Measurements from ENCODE around the gene PLEKHA6.
"Not testable (repeated sequence)": the region's sequence is repeated elsewhere in the genome, so short reads cannot be mapped to it uniquely, and the experiment has no call there.

Gene PLEKHA6

DNA sequence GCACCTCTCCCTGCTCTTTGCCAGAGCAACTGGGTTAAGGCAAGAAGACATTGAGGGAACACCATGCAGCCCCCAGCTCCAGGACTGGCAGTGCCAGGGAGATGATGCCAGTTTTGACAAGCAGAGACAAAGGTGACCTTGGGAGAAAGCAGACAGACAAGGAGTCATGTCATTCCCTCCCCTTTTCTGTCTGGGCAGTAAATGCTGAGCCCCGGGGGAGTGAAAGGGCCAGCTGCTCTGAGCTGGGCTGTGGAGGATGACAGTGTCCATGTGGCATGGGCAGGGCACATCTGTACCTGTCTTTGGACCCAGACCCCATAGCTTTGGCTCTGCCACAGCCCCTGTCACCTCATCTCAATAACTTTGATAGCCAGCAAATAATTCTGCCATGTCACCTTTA, 24.2 kb downstream of the PLEKHA6 start:
- DNase-seq (ENCODE audit: low spot score) = no peak

DNA sequence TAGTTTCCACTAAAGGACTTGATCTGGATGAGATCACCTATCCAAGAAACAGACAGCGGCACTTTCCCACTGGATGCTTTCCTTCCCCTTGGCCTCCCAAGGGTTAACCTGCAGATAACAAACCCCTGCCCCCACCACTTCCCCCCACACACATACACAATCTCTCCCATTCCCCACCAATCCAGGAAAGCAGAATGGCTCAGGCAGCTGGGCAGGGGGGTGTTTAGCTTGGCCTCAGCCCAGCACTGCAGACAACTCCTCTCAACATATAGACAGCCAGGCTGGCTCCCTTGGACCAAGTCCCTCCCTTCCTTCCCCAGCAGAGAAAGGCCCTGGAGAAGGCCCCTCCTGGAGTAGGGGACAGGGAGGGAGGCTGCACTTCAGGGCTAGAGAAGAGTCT, 24.6 kb downstream of the PLEKHA6 start:
- DNase-seq (ENCODE audit: low spot score) = no peak

- DNase-seq (ENCODE audit: low spot score) = no peak
Measured at GRCh38 chr1:204334455-204334854, 25.3 kb downstream of the PLEKHA6 start.

DNA sequence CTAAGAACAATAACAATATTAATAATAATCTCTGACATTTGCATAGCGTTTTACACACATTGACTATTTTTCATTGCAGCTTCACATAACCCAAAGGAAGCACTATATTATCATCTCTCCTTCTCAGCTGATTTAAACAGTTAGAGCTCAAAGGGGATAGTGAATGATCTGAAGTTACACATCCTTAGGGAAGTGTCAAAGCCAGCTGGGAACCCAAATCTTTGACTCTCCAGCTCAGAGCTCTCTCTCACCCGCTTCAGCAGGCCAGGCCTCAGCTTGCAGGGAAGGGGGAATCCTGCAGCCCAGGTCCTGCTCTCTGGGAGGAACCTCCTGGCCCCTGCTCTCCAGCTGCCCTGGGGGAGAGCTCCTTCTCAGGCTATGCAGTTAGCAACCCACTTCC, 26.3 kb downstream of the PLEKHA6 start:
- no peak for DNase-seq (ENCODE audit: low spot score)

DNA sequence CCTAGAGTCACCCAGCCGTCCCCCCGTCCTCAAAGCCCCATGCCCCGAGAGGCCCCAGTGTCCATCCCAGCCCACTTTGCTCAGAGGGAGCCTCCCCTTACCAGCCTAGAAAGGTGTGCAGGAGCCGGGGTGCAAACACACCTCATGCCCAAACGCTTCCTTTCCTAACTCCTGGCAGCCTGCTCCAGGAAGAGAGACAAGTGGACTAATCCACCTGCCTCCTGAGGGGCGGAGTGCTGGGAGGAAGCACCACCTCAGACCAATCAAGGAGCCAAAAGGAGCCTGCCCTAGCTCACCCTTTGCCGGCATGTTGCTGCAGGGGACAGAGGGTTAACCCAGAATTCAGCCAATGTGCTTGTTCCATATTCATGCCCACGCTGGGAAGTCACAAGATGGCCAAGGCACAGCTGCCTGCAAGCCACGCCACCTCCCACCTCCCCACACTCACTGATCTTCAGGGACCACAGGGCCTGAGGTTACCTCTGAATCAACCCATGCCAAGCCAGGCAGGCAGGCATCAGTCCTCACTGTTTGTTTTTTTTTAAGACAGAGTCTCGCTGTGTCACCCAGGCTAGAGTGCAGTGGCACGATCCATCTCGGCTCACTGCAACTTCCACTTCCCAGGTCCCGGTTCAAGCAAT, 27.8 kb downstream of the PLEKHA6 start:
- DNase-seq (ENCODE audit: low spot score) = no peak

- DNase-seq (ENCODE audit: low spot score) = no peak
Measured at GRCh38 chr1:204331275-204331674, 28.5 kb downstream of the PLEKHA6 start.

DNA sequence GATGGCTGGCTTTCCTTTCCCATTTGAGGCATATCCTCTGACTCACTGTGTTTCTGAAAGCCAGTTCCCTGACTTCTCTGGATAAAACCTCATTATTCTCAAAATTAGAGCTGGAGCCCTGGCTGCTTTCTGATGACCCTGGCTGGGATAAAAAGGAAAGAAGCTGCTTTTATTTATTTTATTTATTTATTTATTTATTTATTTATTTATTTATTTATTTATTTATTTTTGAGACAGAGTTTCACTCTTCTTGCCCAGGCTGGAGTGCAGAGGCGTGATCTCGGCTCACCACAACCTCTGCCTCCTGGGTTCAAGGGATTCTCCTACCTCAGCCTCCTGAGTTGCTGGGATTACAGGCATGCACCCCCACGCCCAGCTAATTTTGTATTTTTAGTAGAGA, 31.9 kb downstream of the PLEKHA6 start:
- not testable (repeated sequence) for DNase-seq (ENCODE audit: low spot score)

- DNase-seq (ENCODE audit: low spot score) = no peak
Measured at GRCh38 chr1:204327359-204327758, 32.4 kb downstream of the PLEKHA6 start.

GRCh38 chr1:204326771-204327300, 32.9 kb downstream of the PLEKHA6 start:
- DNase-seq (ENCODE audit: low spot score) = no peak

DNA sequence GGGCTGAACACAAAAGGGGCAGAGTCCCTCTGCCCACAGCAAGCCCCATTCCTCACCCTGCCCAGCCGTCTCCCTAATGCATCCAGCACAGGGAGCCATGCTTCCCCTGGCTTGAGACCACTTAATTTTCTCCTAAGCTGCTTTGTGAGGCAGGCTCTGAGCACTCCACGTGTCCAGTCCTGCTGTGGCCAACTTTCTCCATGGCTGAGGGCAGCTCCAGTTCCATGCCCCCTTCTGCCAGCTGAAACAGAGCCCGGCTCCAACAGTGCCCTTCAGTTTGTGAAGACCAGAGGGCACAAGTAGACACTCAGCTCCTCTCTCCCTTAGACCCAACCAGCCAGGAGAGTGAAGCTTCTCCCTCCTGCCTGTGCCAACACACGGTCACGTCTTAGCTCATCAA, 33.8 kb downstream of the PLEKHA6 start:
- DNase-seq (ENCODE audit: low spot score) = no peak

GRCh38 chr1:204323887-204324286, 35.8 kb downstream of the PLEKHA6 start:
- DNase-seq (ENCODE audit: low spot score) = no peak

- DNase-seq (ENCODE audit: low spot score) = no peak
Measured at GRCh38 chr1:204322339-204322868, 37.3 kb downstream of the PLEKHA6 start.

- no peak for DNase-seq (ENCODE audit: low spot score)
Measured at GRCh38 chr1:204321665-204322064, 38.1 kb downstream of the PLEKHA6 start.

GRCh38 chr1:204321051-204321450, 38.7 kb downstream of the PLEKHA6 start:
- DNase-seq (ENCODE audit: low spot score) = no peak

DNA sequence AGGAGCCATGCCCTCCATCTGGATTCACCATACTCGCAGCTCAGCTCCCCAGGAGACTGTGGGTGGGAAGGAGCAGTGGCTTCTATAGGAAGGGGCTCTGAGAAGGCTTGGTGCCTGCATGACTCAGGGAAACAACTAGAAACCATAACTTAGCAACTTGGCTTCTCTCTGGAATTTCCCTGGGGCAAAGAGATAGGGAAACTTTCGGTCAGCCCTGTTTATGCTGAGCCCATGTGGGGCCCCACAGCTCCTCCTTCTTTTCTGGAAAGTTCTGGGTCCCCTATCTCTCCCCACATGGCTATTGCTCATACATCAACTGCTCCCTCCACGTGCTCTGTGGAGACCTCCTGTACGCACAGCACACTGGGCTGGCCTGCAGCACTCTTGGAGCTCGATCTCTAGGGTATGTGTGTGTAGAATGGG, 39.3 kb downstream of the PLEKHA6 start:
- DNase-seq (ENCODE audit: low spot score) = no peak

GRCh38 chr1:204319462-204319861, 40.3 kb downstream of the PLEKHA6 start:
- DNase-seq (ENCODE audit: low spot score) = no peak

GRCh38 chr1:204319027-204319426, 40.7 kb downstream of the PLEKHA6 start:
- no peak for DNase-seq (ENCODE audit: low spot score)

DNA sequence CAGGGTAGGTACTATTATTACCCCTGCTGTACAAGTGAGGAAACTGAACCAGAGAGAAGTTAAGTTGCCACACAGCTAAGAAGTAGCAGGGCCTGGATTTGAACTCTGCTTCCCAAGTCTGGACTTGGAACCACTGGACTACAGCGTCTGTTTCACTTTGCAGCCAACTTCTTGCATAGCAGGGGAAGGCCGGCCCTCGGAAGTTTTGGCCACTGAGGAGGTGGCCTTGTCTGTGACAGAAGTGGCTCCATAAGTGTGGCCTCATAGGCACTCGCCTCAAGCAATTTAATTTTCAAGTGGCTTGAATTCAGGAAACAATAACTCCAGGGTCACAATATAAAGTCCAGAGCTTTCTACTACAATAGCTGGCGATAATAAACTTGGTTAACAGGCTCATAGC, 41.4 kb downstream of the PLEKHA6 start:
- no peak for DNase-seq (ENCODE audit: low spot score)

GRCh38 chr1:204317170-204317569, 42.6 kb downstream of the PLEKHA6 start:
- DNase-seq (ENCODE audit: low spot score) = no peak

GRCh38 chr1:204316164-204316563, 43.6 kb downstream of the PLEKHA6 start:
- DNase-seq (ENCODE audit: low spot score) = no peak

- DNase-seq (ENCODE audit: low spot score) = no peak
Measured at GRCh38 chr1:204314893-204315658, 44.7 kb downstream of the PLEKHA6 start.

DNA sequence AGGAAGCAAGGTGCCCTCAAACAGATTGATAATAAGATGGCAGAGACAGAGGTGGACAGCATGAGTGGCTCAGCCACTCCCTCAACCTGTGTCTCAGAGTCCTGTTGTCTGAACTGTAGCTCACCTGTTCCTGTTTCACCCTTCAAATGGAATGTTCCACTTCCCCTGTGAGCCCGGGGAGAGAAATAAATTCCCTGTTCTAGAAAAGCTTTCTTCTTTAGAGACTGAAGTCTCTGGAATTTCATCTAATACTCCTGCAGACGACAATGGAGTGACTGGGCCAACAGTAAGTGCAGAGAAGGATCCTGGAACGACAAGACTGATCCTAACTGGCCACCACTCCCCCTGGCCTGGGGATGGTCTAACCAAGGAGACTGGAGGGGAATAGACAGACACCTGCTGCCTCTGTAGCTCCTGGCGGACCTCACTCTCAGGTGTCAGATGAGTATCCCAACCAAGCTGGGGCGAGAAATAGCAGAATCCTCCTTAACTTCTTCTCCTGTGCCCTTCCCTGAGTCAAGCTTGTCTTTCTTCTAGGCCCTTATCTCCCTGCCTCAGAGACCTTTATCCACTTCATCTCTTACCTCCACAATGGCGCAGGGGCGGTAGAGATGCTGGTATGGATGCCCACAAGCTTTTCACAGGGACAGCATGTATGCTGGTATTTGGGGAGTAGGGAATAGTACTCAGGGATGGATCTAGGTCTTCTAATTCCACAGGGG, 45.4 kb downstream of the PLEKHA6 start:
- no peak for DNase-seq (ENCODE audit: low spot score)

DNA sequence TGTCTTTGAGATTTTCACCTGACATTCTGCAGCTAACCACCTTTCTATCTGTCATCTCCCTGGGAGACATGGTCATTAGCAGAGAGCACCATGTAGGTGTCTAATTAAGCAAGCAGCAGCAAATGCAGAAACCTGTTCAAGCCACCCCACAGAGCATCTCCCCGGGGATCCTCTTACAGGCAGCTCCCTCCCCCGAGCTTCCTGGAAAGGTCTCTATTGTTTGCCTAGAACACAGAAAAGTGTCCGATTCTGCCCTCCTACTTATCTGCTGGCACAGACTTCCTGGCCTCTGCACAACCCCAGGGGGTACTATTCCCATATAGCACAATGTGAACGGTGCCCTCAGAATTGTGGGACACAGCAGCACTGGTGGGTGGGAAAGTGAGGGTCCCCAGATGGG, 46.1 kb downstream of the PLEKHA6 start:
- no peak for DNase-seq (ENCODE audit: low spot score)

Measured in ecto neural progenitor cell (in vitro differentiated cells).